SW480 (cell line): ENCODE results near the gene SP5.
"Not testable (repeated sequence)": the region's sequence is repeated elsewhere in the genome, so short reads cannot be mapped to it uniquely, and the experiment has no call there.

Experiments
- DNase-seq: peaks from one replicate; pipeline ENCODE4 v3.0.0-alpha.2; 2016; ENCODE audit warnings: low spot score

Gene SP5

DNA sequence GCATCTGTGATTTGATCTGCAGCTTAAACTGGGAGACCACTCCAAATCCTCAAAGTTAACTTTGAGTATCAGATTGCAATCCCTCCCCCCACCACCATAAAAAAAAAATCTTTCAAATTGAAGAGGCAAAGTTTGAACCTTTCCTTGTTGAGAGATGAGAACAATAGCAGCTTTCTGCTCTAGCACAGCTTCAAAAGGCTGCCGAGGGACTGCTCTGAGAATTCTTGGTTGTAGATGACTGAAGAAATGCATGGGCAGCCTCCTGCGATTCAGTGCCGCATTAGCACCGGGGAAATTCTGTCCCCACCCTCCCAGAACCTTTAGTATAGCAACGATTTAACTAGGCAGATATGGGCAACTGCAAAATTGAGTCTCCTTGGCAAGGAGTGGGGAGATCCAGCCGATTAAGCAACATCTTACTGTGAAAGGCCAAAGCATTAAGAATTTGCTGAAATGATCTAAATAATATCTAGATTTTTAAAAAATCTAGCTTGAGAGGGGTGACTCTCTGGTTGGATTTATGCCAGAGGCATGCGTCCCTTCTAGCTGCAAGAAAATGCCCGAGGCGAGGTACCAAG is 3.9 kb upstream of the SP5 start:
- DNase-seq = peak; percentile 66

DNA sequence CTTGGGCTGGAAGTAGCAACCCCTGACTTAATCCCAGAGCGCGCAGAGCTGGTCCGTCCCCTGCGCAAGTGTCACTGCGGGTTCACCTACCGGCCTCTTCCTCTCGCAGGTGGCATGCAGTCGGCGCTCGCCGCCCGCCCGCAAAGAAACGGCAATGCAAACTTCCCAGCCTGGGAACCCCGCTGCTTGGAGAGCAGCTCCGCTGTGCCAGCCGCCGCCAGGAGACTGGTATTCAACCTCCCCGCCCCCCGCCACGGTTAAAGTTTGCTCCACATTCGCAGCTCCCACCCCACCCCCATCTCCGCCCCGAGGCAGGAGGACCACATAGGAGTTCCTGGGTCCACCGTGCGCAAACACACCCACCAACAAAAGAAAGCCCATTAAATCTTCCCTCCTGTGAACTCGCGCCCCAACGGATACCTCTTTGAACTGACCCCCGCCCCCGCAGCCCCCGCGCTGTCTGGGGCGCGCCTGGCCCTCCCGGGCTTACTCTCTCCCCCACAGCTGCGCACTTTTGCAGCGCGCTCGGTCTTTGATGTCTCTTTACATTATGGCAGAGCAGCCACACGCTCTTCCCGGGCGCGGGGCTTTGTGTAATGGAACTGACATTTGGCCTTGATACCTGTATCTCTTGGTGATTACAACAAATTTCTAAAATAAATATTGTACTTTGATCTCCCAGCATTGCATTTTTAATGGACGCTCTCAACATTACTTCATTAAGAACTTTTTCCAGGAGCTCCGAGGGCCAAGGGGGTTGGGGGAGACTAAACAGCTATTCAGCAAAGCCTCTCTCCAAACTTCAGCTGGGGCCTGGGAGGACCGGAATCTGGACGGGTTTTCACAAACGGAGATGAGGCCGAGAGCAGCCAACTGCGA is 3.1 kb upstream of the SP5 start:
- DNase-seq = peak; percentile 95

DNA sequence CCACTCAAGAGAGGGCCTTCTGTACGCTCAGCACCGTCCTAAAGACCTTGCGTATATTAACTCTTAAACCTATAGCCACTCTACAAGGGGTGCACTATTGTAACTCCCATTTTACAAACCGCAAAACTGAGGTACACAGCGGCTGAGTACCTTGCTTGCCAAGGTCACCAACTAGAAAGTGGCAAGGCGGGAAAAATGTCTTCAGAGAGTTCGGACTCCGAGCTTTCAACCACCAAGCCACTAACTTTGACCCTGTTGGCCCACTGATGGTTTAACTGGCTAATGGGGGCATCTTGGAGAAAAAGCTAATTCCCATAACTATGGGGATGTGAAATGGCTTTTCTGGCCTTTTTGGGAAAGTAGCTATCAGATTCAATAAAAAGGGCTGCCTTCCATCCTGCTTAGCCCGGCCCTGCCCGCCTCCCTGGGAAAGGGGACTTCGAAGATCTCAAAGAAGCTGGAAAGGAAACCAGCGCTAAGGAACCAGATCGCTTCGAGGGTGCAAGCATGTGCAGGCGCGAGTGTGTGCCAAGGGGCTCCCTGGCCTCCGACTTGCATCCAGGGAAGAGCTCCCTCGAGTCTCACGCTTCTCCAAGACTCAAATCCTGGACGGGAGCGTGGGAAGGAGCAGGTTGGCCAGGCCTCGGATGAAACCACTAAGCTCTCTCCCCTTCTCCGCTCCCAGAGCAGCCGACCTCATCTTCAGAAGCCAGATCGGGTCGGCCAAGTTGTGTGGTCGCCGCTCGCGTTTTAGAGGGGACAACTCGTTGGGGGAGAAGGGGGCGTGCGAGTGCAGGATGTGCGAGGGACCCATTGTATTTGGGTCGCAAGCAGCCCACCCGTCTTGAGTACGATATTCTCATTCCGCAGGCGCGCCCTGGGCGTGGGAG is 2.2 kb upstream of the SP5 start:
- peak; percentile 35 for DNase-seq

DNA sequence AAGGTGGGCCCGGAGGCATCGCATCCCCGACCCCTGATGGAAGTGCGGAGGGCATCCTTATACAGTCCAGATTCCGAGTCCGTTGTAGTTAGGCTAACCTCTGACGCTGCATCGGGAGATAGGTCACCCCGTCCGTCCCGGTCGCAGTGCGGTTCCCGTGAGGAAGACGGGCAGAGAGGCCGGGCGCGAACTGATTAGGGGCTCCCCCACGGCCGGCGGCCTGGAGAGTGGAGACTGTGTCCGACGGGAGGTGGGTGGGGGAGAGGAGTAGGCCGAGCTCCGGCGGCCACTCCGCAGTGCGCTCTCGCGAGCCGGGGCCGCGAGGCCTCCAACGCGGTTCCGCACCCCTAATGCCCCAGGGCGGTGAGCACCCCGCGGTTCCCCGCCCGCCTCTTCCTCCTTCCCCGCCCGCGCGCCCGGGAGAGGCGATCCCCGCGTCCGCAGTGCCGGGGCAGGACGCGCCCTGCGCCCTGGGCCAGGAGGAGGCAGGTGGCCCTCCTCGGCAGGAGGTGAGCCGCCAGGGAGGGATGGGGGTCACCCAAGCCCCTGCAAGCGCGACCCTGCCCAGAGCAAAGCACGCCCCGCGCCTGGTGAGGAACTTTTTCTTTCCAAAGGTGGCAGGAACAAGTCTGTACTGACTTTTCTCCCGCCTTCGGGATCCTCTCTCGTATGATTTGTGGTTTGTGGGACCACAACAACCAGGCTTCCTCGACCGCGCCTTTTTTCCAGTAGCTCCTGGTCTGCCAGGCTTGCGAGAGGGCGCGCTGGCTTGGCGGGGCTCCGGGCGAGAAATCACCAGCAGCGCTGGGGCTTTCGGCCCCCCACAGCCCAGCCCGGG is 1.4 kb upstream of the SP5 start:
- DNase-seq = peak; percentile 58

DNA sequence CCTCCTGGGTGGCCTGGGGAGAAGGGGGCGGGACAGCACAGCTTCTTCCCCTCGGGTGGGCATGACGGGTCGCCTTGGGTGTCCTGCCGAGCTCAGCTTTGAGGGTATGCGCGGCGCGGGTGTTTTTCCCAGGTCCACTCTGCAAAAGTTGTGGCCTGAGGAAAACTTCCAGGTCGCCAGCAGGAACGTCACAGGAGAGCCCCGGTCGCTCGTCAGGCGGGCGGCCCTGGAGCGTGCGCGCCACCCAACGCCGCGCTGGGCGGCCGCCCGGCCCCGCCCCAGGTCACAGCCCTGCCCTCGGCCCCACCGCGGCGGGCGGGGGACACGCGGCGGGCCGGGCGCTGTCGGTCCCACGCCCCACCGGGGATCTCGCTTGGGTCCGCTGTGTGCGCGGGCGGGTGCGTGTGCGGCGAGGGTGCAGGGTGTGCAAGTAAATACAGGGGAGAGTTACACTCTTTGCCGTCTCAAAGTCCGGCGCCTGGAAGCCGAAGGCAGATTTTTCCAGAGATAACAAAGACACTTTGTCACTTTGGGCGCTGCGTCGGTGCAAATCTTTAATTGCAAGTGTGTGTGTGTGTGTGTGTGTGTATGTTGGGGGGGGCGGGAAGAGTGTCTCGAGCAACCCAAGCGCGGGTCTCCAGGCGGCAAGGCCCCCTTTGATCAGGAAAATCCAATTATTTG is 616 bp upstream of the SP5 start:
- no peak for DNase-seq

DNA sequence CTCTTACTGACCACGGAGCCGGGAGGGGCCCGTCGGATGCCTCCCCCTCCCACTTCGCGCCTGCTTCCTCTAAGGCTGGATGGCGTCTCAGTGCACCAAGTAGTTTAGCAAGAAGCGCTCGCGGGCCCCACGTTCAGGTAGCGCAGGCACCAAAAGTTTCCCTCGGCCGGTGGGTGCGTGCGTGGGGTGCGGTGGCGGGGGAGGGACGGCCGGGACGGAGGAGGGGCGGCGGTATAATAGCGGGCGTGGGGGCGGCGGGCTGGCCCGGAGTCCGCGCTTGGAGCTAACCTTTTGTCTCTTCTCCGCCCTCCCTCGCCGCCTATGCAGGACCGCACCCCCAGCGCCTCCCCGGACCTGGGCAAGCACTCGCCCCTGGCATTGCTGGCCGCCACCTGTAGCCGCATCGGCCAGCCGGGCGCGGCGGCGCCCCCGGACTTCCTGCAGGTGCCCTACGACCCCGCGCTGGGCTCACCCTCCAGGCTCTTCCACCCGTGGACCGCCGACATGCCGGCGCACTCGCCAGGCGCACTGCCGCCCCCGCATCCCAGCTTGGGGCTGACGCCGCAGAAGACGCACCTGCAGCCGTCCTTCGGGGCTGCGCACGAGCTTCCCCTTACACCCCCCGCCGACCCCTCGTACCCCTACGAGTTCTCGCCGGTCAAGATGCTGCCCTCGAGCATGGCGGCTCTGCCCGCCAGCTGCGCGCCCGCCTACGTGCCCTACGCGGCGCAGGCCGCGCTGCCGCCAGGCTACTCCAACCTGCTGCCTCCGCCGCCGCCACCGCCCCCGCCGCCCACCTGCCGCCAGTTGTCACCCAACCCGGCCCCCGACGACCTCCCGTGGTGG is 1.0 kb downstream of the SP5 start:
- peak; percentile 80 for DNase-seq

DNA sequence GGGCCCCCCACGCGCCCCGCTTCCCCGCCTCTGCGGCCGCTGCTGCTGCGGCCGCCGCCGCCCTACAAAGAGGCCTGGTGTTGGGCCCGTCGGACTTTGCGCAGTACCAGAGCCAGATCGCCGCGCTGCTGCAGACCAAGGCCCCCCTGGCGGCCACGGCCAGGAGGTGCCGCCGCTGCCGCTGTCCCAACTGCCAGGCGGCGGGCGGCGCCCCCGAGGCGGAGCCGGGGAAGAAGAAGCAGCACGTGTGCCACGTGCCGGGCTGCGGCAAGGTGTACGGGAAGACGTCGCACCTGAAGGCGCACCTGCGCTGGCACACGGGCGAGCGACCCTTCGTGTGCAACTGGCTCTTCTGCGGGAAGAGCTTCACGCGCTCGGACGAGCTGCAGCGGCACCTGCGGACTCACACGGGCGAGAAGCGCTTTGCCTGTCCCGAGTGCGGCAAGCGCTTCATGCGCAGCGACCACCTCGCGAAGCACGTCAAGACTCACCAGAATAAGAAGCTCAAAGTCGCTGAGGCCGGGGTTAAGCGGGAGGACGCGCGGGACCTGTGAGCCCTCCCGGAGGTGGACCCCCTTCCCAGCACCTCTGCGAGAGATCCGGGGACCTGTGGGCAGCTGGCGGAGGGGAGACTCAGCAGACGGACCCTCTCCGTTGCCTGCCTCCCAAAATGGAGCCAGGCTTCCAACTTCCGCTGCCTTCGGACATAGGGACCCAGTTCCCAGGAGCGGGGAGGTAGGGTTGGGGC is 1.9 kb downstream of the SP5 start:
- peak; percentile 87 for DNase-seq

DNA sequence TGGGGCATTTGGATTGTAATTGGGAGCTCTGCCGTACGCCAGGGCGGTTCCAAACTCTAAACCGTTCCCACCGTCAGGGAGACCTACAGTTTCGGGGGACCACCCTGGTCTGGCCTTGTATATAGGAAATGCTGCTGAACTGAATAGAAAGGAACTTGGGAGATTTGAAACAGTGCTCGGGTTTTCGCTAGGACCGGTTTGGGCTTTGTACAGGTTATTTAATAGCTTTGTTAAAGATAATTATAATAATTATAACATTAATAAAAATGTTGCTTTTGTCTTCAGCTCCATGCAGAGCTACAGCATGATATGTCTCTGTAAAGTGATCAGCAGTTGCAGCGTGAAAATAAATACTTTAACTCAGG is 2.4 kb downstream of the SP5 start:
- peak; percentile 23 for DNase-seq

DNA sequence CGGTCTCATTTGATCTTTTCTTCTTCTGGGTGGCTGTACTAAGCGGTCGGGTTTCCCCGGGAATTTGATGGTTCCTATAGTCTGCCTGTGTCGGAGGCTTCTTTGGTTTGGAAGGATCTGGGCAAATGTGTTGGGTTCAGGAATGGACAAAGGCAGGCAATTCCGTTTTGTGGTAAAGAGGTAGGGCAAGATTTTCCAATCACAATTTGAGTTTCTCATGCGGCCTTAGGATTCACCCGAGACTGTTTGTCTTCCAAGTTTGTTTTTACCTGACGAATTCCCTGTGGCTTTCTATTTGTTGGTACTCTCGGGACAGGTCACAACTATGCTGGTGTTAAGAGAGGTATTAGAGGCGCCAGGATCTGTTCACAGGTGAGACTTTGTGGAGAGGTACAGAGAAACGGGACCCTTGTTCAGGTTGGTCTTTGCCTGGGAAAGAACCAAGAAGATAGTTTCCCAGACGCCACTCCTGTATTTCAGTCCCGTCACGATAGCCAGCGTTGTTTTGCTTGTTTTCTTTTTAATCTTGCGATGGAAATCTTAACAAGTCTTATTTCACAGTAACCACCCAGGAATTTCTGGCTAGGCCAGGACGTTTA is 3.0 kb downstream of the SP5 start:
- DNase-seq = peak; percentile 55

DNA sequence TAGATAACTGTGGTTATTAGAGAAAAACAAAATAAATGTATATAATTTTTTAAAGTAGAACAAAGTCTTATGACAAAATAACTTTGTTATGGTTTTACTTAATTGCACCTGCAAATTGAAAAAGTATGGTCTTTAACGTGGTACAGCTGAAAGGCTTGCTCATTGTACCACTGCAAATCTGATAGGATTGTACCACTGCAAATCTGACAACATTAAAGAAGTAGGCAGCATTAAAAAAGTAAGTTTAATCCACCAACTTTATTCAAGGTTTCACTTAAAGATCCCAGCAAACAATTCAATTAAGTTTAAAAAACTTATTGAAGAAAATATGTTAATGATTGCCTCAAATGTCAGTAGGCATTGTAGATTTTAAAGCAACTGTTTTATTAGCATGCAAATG is 4.7 kb downstream of the SP5 start:
- DNase-seq = no peak

DNA sequence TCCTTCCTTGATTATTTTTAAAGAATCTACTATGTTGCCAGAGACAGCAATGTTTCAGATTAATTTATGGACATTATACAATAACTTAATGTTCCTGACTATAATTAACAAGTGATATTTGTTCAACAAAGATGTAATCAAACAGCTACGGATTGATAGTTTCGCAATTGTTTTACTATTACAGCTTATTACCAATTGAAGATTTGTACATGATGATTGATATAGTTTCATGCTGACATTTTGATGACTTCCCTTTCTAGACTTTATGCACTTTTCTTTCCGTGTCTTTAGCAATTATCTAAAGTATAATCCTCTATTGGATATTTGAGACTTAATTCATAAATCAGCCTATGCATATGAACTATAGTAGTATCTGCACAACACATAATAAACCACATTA is 6.5 kb downstream of the SP5 start:
- no peak for DNase-seq

DNA sequence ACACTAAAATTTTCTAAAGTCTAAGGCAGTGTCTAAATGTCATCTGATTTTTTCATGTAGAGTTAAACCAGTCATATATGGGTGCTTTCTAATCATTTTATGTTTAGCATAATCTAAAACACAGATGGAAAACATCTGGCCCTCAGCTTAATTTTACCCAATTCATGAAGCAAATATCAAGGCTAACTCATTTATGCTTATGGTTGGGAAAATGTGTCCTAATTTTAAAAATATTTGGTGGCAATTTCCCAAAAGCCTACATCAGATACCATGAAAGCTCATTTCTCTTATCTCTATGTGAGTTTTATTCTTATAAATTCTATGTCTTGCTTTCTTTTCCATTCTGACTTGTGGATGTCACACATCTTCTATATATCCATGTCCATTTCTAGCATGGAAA is 7.2 kb downstream of the SP5 start:
- DNase-seq = no peak

DNA sequence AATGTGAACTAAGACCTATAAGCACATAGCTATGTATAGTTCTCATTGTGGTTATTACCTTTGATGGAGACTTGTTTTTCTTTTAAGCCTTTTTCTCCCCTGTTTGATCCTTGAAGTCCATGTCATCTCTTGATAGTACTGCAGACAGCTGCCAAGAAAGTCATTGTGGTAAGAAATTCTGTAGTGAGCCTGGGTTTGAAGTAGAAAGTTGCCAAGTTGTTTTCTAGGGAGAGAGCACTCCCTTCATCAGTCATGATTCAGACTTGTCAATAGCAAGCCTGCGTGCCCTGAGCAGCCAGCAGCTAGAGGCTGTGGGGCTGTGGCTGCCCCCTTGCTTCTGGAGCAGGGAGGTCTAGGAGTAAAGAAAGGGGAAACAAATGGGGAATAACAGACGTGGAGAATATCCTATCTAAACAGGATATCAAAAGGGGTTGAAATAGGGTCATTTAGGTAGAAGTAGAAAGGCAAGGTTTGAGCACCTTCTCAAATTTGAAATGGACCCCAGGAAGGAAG is 8.4 kb downstream of the SP5 start:
- DNase-seq = no peak

DNA sequence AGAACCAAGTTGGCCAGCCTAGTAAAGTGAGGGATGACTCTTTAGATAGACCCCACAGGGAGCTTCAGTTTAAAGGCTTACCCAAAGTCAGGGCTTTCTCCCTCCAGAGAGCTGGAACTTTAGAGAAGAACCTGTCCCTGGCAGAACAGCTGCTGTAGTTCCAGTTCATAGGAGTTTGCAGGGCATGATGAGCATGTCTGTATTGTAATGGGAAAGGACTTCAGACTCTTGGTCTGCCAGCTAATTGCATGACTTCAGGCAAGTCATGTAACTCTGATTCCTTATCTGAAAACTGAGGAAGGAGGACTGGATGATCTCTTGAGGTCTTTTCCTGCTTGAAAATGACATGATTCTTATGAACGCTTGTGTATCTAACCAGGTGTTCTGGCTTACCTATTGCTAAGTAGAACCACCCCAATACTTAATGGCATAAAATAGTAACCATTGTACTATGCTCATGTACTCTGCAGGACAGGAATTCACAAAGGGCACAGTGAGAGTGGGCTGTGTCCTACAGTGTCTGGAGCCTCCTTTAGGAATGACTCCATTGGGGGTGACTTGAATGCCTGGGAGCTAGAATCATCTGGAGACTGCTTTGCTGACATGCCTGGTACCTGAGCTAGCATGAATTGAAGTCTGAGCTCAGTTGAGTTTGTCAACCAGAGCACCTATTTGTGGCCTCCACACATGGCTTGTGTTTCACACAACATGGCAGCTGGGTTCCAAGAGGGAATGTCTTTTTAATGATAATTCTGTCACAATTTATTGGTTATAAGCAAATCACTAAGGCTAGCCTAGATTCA is 18.9 kb downstream of the SP5 start:
- DNase-seq = no peak

DNA sequence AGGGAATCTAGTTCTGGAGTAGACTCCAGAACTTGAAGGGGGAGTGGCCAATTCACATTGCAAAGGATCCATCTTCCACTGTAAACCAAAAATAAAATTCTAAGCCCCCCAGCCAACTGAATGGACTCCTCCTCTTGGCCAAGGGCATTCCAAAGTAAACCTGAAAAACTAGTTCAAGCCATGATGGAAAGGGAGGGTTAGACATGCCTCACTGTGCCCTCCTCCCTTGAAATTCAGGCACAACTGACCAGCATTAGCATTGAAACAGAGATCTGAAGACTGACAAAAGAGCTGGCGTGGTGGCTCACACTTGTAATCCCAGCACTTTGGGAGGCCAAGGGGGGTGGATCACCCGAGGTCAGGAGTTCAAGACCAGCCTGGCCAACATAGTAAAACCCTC is 19.5 kb downstream of the SP5 start:
- DNase-seq = not testable (repeated sequence)

DNA sequence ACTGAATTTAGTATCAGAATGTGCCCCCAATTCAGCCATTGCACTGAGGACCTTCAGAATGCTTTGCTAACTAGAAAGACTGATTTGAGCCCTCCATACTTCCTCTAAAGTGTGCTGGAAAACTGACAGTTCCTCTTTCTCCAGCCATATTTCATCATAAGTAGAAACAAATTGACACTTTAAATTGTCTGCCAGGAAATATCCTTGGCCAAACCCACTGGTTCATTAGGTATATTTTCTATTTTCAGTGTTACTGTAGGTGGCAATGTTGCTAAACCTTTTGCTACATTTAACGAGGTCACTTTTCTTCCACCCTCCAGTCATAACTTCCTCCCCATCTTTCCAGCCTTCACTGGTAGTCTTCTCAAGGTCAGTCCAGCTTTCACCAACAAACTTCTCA is 21.5 kb downstream of the SP5 start:
- no peak for DNase-seq

DNA sequence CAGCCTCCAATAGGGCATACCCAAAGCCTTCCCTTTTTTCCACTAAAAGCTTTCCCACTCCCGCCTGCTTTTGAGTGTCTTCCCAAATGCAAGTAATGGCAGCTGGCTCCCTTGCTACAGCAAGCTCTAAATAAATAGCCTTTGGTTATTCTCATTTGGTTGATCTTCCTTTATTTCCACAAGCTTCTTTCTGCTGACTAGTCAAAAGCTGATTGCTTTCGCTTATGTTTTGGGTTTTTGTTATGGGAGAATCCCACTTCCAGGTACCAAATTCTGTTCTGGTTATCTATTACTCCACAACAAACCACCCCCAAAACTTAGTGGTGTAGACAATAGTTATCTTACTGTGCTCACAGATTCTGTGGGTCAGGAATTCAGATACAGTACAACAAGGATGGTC is 22.3 kb downstream of the SP5 start:
- DNase-seq = no peak

DNA sequence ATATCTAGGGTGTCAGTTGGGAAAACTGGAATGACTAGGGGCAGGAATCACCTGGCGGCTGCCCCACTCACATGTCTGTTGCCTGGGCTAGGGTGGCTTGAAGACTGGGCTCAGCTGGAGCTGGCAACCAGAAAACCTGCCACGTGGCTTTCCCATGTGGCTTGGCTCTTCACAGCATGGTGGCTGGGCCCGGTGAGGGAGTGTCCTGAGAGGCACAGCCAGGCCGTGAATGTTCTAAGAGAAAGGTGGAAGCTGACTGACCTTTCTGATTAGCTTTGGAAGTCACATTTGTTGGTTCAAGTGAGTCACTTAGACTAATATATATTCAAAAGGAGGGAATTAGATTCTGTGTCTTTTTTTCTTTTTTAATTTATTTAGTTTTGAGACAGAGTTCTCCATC is 22.7 kb downstream of the SP5 start:
- DNase-seq = no peak
